IMR-90 (cell line): ENCODE data around the gene RCBTB2. TPM values are rescaled to one million over a fixed set of nuclear protein-coding genes. Genes with fewer than 3 reads are reported as not detected.

ENCODE experiments used
- ATAC-seq: fragments of 200-7000 bp; cut with Tn5 transposase; 2 replicates; pipeline ENCODE4 v1.9.1; 2020; ENCODE audit warnings: low read depth, mild to moderate bottlenecking, moderate library complexity
- BruUV-seq: library from RNA; stranded (reverse); fragments of 400-500 nt; replicated peaks from 2 replicates; lab custom pipeline; 2021; lab: Mats Ljungman, UMichigan
- CTCF ChIA-PET: fragments of 300-600 bp; formaldehyde crosslinking; extraction: SDS; loops from one replicate; lab custom pipeline; 2021; ENCODE audit warnings: antibody characterized with exemption; lab: Yijun Ruan, JAX
- POLR2A ChIA-PET: fragments of 300-600 bp; sonication (Branson Sonifier 250); formaldehyde crosslinking; loops from one replicate; lab custom pipeline; 2022; ENCODE audit warnings: antibody characterized with exemption; ENCODE audit not compliant: unreplicated experiment; lab: Charles Lee
- DNase-seq: peaks from one replicate; pipeline ENCODE4 v3.0.0; 2013
- H2AFZ ChIP-seq: replicated peaks from 2 replicates; pipeline ENCODE3; 2013; ENCODE audit warnings: low read length, mild to moderate bottlenecking; ENCODE audit not compliant: poor library complexity
- H2AK5ac ChIP-seq: 2 replicates; pipeline ENCODE4 v1.6.1; 2013; ENCODE audit warnings: low read depth, low read length, inconsistent platforms
- H2AK9ac ChIP-seq: replicated peaks from 2 replicates; pipeline ENCODE3; 2013; ENCODE audit warnings: mild to moderate bottlenecking, low read depth, low read length, moderate library complexity; ENCODE audit not compliant: poor library complexity
- H2BK120ac ChIP-seq: 2 replicates; pipeline ENCODE4 v1.6.1; 2013; ENCODE audit warnings: low read depth, low read length, inconsistent platforms
- H2BK15ac ChIP-seq: 3 replicates; pipeline ENCODE4 v1.6.1; 2013; ENCODE audit warnings: low read depth, low read length, inconsistent platforms
- H2BK20ac ChIP-seq: 2 replicates; pipeline ENCODE4 v1.6.1; 2013; ENCODE audit warnings: low read depth, mild to moderate bottlenecking, inconsistent platforms, low read length, moderate library complexity
- H2BK5ac ChIP-seq: 2 replicates; pipeline ENCODE4 v1.6.1; 2013; ENCODE audit warnings: mild to moderate bottlenecking, low read depth, low read length, inconsistent platforms; ENCODE audit not compliant: poor library complexity, severe bottlenecking
- H3K14ac ChIP-seq: replicated peaks from 2 replicates; pipeline ENCODE4 v1.6.1; 2013; ENCODE audit warnings: low read depth, low read length, inconsistent platforms
- H3K18ac ChIP-seq: 2 replicates; pipeline ENCODE4 v1.6.1; 2013; ENCODE audit warnings: low read depth, low read length, control low read depth
- H3K23ac ChIP-seq: 2 replicates; pipeline ENCODE4 v1.6.1; 2013; ENCODE audit warnings: low read depth, low read length, inconsistent platforms
- H3K27ac ChIP-seq: 2 replicates; pipeline ENCODE4 v1.5.1; 2013; ENCODE audit warnings: mild to moderate bottlenecking, control low read depth, low read length; ENCODE audit not compliant: insufficient read depth
- H3K27me3 ChIP-seq: 2 replicates; pipeline ENCODE4 v1.6.1; 2013; ENCODE audit warnings: low read length; ENCODE audit not compliant: control insufficient read depth, insufficient read depth
- H3K36me3 ChIP-seq: 2 replicates; pipeline ENCODE4 v1.6.1; 2013; ENCODE audit warnings: low read length, mixed read lengths; ENCODE audit not compliant: control insufficient read depth, insufficient read depth
- H3K4ac ChIP-seq: 2 replicates; pipeline ENCODE4 v1.6.1; 2013; ENCODE audit warnings: low read depth, low read length, inconsistent platforms
- H3K4me1 ChIP-seq: 2 replicates; pipeline ENCODE4 v1.6.1; 2013; ENCODE audit warnings: low read length, mixed read lengths; ENCODE audit not compliant: control insufficient read depth, insufficient read depth
- H3K4me2 ChIP-seq: 2 replicates; pipeline ENCODE4 v1.6.1; 2013; ENCODE audit warnings: low read depth, mild to moderate bottlenecking, control low read depth, low read length, moderate library complexity
- H3K4me3 ChIP-seq: 2 replicates; pipeline ENCODE4 v1.5.1; 2013; ENCODE audit warnings: low read depth, mild to moderate bottlenecking, control low read depth, low read length, moderate library complexity; ENCODE audit not compliant: insufficient read depth
- H3K56ac ChIP-seq: 2 replicates; pipeline ENCODE4 v1.6.1; 2013; ENCODE audit warnings: low read length, inconsistent platforms; ENCODE audit not compliant: insufficient read depth; ENCODE audit errors: extremely low read depth
- H3K79me1 ChIP-seq, 2 experiments: 2 replicates each; pipeline ENCODE4 v1.6.1; 2013; ENCODE audit warnings: low read length in 2 of 2, inconsistent platforms in 1 of 2, low read depth in 1 of 2
- H3K9ac ChIP-seq: 2 replicates; pipeline ENCODE4 v1.6.1; 2013; ENCODE audit warnings: low read depth, low read length, control low read depth
- H3K9me1 ChIP-seq: 2 replicates; pipeline ENCODE4 v1.6.1; 2013; ENCODE audit warnings: low read length, inconsistent platforms; ENCODE audit not compliant: insufficient read depth
- H3K9me3 ChIP-seq: 2 replicates; pipeline ENCODE4 v1.6.1; 2013; ENCODE audit warnings: low read length; ENCODE audit not compliant: control insufficient read depth, insufficient read depth
- H4K20me1 ChIP-seq: 2 replicates; pipeline ENCODE4 v1.6.1; 2013; ENCODE audit warnings: low read length, inconsistent platforms; ENCODE audit not compliant: insufficient read depth
- H4K5ac ChIP-seq: 2 replicates; pipeline ENCODE4 v1.6.1; 2013; ENCODE audit warnings: mild to moderate bottlenecking, low read depth, low read length, control low read depth
- H4K8ac ChIP-seq, 2 experiments: 2 replicates each; pipeline ENCODE4 v1.6.1; 2013; ENCODE audit warnings: low read depth in 2 of 2, low read length in 2 of 2, control low read depth in 1 of 2, inconsistent platforms in 1 of 2
- H4K91ac ChIP-seq: 2 replicates; pipeline ENCODE4 v1.6.1; 2013; ENCODE audit warnings: low read depth, low read length, inconsistent platforms; ENCODE audit not compliant: insufficient read depth
- CEBPB ChIP-seq: IDR thresholded peaks from 2 replicates; pipeline ENCODE4 v1.6.1; 2012; ENCODE audit warnings: low read depth, low read length, improper control_type of control experiment
- CTCF ChIP-seq: conservative IDR thresholded peaks from 2 replicates; pipeline ENCODE4 v1.5.1; 2012; ENCODE audit warnings: mild to moderate bottlenecking, low read depth, low read length, improper control_type of control experiment
- ELK1 ChIP-seq: fragments of 150-350 bp; IDR thresholded peaks from 2 replicates; pipeline ENCODE4 v1.6.1; 2016; ENCODE audit warnings: low read depth, mild to moderate bottlenecking, low read length, moderate library complexity, borderline replicate concordance
- MAZ ChIP-seq: IDR thresholded peaks from 2 replicates; pipeline ENCODE4 v1.6.1; 2012; ENCODE audit warnings: low read depth, mild to moderate bottlenecking, low read length, improper control_type of control experiment, moderate library complexity, borderline replicate concordance
- MXI1 ChIP-seq: IDR thresholded peaks from 2 replicates; pipeline ENCODE4 v1.6.1; 2012; ENCODE audit warnings: low read depth, mild to moderate bottlenecking, low read length, moderate library complexity, borderline replicate concordance
- NFE2L2 ChIP-seq: fragments of 150-350 bp; IDR thresholded peaks from 2 replicates; pipeline ENCODE4 v1.6.1; 2016; ENCODE audit warnings: low read depth, mild to moderate bottlenecking, low read length
- POLR2A ChIP-seq: IDR thresholded peaks from 2 replicates; pipeline ENCODE4 v1.6.1; 2012; ENCODE audit warnings: mild to moderate bottlenecking, low read depth, low read length
- RCOR1 ChIP-seq: IDR thresholded peaks from 2 replicates; pipeline ENCODE4 v1.6.1; 2012; ENCODE audit warnings: mild to moderate bottlenecking, low read length, improper control_type of control experiment; ENCODE audit not compliant: insufficient replicate concordance
- whole genome bisulfite sequencing, 2 experiments: methylation state at CpG; one replicate each; pipeline versions ENCODE4 v1.1.5 to v1.1.7; 2013; ENCODE audit warnings: missing lambda C conversion rate in 2 of 2; ENCODE audit not compliant: insufficient read length in 1 of 2; ENCODE audit errors: extremely low coverage in 2 of 2; 5-methylcytosine and 5-hydroxymethylcytosine counted together
- dilution Hi-C: fragments of 300-500 bp; cut with HindIII; formaldehyde crosslinking; loops from one replicate; pipeline ENCODE4 v1.14.3; 2018; ENCODE audit warnings: low sequenced_read_pairs; ENCODE audit not compliant: unreplicated experiment
- in situ Hi-C: fragments of 300-500 bp; cut with MboI; formaldehyde crosslinking; loops from 3 replicates; pipeline ENCODE4 v1.14.3; 2019; ENCODE audit warnings: low sequenced_read_pairs, inconsistent platforms, mixed read lengths
- intact Hi-C: fragments of 100-400 bp; cut with micrococcal nuclease; formaldehyde crosslinking; loops from 2 replicates; pipeline ENCODE4 v1.10.0; 2022
- polyA plus RNA-seq, 3 experiments: library from polyadenylated mRNA; depleted of rRNA; stranded (reverse); fragments of >200 nt; gene quantifications; 2 replicates each; pipeline ENCODE4 v1.2.3, GENCODE V29; 2012; ENCODE audit warnings: low replicate concordance in 1 of 3
- total RNA-seq: library from RNA; depleted of rRNA; stranded (reverse); fragments of >200 nt; gene quantifications from 2 replicates; pipeline ENCODE4 v1.2.3, GENCODE V29; 2012

Gene RCBTB2
- total and polyA plus RNA-seq, 2 of the 4 experiments (the other 2 are of a cell fraction): 4.0 to 5.2 TPM

GRCh38 chr13:48443442-48444208 is 89.3 kb downstream of the RCBTB2 start:
- CTCF ChIA-PET: no interaction called here
- H2BK120ac ChIP-seq: no peak overlapping the region
- no peaks in the 10 kb centered on the region for H3K9me1 ChIP-seq
- H3K4me2 ChIP-seq: no peak overlapping the region; the same call in 1 of the 2 replicates
- no peak overlapping the region for H3K4ac ChIP-seq
- no peak overlapping the region for H4K91ac ChIP-seq
- H3K79me1 ChIP-seq: peaks cover 12 to 31% of the 10 kb centered on the region in 2 experiments
- dilution Hi-C loops (no loop called here), in situ Hi-C loops (no loop called here), intact Hi-C loops (no loop called here)
- no peak overlapping the region for H2AFZ ChIP-seq
- no peak overlapping the region for H3K56ac ChIP-seq
- H2BK15ac ChIP-seq: no peak overlapping the region
- no peak overlapping the region for H2AK5ac ChIP-seq
- no peaks in the 10 kb centered on the region; the same call in 1 of the 2 replicates for H4K20me1 ChIP-seq
- H4K8ac ChIP-seq: peak overlapping the region in 1 of 2 experiments; percentile 19; a peak in 1 of 4 replicates
- H2BK20ac ChIP-seq: no peak overlapping the region
- H3K27me3 ChIP-seq: no peaks in the 10 kb centered on the region
- POLR2A ChIA-PET: interaction anchor here (0.6 kb wide), 1 partner anchor 35 kb away, joined by 3 read pairs; no protein-coding TSS in a partner anchor
- H3K9me3 ChIP-seq: no peaks in the 10 kb centered on the region
- no peak overlapping the region for H2BK5ac ChIP-seq
- WGBS, 2 experiments: no CpG with 5 or more reads among the region's 1 CpG
- TF ChIP-seq RCOR1 (no peak), CTCF (no peak), MAZ (no peak), POLR2A (no peak), CEBPB (no peak), ELK1 (no peak), MXI1 (no peak), NFE2L2 (no peak)
- no peak overlapping the region for H4K5ac ChIP-seq
- no peak overlapping the region for H3K14ac ChIP-seq
- H3K36me3 ChIP-seq: no peaks in the 10 kb centered on the region
- no peak overlapping the region for H3K23ac ChIP-seq
- BruUV-seq: no TSS peak
- H2AK9ac ChIP-seq: no peak overlapping the region
- ATAC-seq: no peak
- no peak overlapping the region for H3K18ac ChIP-seq
- no peak overlapping the region for H3K27ac ChIP-seq
- no peak overlapping the region for H3K9ac ChIP-seq
- no peak for DNase-seq
- peaks cover 12% of the 10 kb centered on the region for H3K4me1 ChIP-seq
- no peak overlapping the region for H3K4me3 ChIP-seq
